ENCODE results near the gene WDR81. TPM values are rescaled to one million over a fixed set of nuclear protein-coding genes. Genes with fewer than 3 reads are reported as not detected.

The WDR81 gene
- total and polyA plus RNA-seq, 10 of the 15 experiments (the other 5 are each of a cell fraction or from before 2014, with no cell fraction given) = 0.13 to 22.4 (median 7.3) TPM; not detected in 1

- TF ChIP-seq ZBTB4 (CRISPR knock-in tag; IDR thresholded peaks at IDR 0.05) (no peak), HDGF (IDR thresholded peaks at IDR 0.05) (no peak; the same call in 1 of the 2 replicates), GATAD2B (conservative IDR thresholded peaks at IDR 0.05; ENCODE audit: low read depth) (peak; percentile 77), JUNB (IDR thresholded peaks at IDR 0.05) (no peak), NKRF (conservative IDR thresholded peaks at IDR 0.05) (peak; percentile 82), NFYB (IDR thresholded peaks at IDR 0.05; ENCODE audit: insufficient read depth, low read depth, low read length) (peak; percentile 87), PML (IDR thresholded peaks at IDR 0.05; ENCODE audit: low read length) (no peak; the same call in 1 of the 2 replicates), FOS (IDR thresholded peaks at IDR 0.05; ENCODE audit: borderline replicate concordance, extremely low read depth, insufficient read length) (peak; percentile 52), IKZF2 (IDR thresholded peaks at IDR 0.05) (no peak; a peak in 1 of 4 replicates), ZZZ3 (IDR thresholded peaks at IDR 0.05; ENCODE audit: control insufficient read depth, insufficient read length, low read depth) (no peak), YBX1 (IDR thresholded peaks at IDR 0.05) (no peak), KLF5 (IDR thresholded peaks at IDR 0.05; ENCODE audit: partially characterized antibody) (no peak), HDAC2 (IDR thresholded peaks at IDR 0.05) (no peak), TARDBP (IDR thresholded peaks at IDR 0.05; ENCODE audit: borderline replicate concordance) (0 out of 2 replicates have a peak, but pooled peaks have one; percentile 13), MEF2A (IDR thresholded peaks at IDR 0.05; ENCODE audit: insufficient read depth, low read depth, low read length) (no peak), SIN3A (IDR thresholded peaks at IDR 0.05; ENCODE audit: low read depth, low read length) (peak; percentile 84), SUPT20H (IDR thresholded peaks at IDR 0.05; ENCODE audit: borderline replicate concordance, control insufficient read depth, low read depth, low read length) (no peak), RCOR1 (conservative IDR thresholded peaks at IDR 0.05; ENCODE audit: low read depth, low read length) (no peak), BHLHE40 (IDR thresholded peaks at IDR 0.05; ENCODE audit: borderline replicate concordance in 1 of 2, low read depth in 2 of 2, low read length in 1 of 2) (peak; percentile 15 to 28; a peak in 1 of 4 replicates)
- TF ChIP-seq, protein P1, sequence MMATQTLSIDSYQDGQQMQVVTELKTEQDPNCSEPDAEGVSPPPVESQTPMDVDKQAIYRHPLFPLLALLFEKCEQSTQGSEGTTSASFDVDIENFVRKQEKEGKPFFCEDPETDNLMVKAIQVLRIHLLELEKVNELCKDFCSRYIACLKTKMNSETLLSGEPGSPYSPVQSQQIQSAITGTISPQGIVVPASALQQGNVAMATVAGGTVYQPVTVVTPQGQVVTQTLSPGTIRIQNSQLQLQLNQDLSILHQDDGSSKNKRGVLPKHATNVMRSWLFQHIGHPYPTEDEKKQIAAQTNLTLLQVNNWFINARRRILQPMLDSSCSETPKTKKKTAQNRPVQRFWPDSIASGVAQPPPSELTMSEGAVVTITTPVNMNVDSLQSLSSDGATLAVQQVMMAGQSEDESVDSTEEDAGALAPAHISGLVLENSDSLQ (IDR thresholded peaks at IDR 0.05) = peak; percentile 98
- TF ChIP-seq, protein P2, sequence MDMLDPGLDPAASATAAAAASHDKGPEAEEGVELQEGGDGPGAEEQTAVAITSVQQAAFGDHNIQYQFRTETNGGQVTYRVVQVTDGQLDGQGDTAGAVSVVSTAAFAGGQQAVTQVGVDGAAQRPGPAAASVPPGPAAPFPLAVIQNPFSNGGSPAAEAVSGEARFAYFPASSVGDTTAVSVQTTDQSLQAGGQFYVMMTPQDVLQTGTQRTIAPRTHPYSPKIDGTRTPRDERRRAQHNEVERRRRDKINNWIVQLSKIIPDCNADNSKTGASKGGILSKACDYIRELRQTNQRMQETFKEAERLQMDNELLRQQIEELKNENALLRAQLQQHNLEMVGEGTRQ (IDR thresholded peaks at IDR 0.05; ENCODE audit: borderline replicate concordance, low read depth, low read length) = no peak
Measured at GRCh38 chr17:1684378-1685189, 39.9 kb upstream of the WDR81 start, which contains the start of gene PRPF8 (continued).

All from GM12878 (cell line).